Measurements from ENCODE around the gene CST7. TPM values are rescaled to one million over a fixed set of nuclear protein-coding genes. Genes with fewer than 3 reads are reported as not detected.

Gene CST7
- total and polyA plus RNA-seq, 2 experiments from 2014 or later, result not detected

DNA sequence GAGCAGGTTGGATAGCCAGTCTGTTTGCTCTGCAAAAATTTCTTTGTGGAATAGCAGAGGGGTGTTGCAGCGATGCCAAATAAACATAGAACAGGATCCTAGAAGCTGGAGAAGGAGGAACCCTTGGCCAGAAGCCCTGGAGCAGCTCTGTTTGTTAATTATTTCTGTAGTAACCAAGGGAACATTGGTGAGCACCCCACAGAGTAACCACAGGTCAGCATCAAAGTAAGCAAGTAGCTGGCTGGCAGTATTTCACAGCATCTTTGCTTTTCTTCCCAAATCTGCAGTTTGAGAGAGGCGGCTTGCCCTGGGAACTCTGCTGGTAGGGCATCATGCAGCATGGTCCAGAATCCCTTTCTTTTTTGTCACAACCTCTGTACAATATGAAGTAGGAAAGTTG is 56.2 kb downstream of the CST7 start:
- DNase-seq (ENCODE audit: low spot score) (no peak), ATAC-seq (no peak)
- Histone ChIP-seq H4K20me1 (replicated peaks; ENCODE audit: insufficient read depth) (no peaks in the 10 kb centered on the region), H3K27ac (ENCODE audit: low read depth) (no peak overlapping the region), H2AFZ (no peak overlapping the region), H3K9me2 (ENCODE audit: insufficient read depth) (no peaks in the 10 kb centered on the region), H3K36me3 (ENCODE audit: insufficient read depth) (no peaks in the 10 kb centered on the region), H3K4me1 (ENCODE audit: insufficient read depth) (no peaks in the 10 kb centered on the region), H3K79me2 (replicated peaks; ENCODE audit: insufficient read depth) (no peaks in the 10 kb centered on the region), H3K4me2 (no peak overlapping the region), H3K4me3 (no peak overlapping the region), H3F3A (replicated peaks; ENCODE audit: low read depth) (no peaks in the 10 kb centered on the region), H3K27me3 (ENCODE audit: insufficient read depth) (no peaks in the 10 kb centered on the region)
- H3K4me3 Mint-ChIP-seq, result no peak overlapping the region
- peaks cover 3% of the 10 kb centered on the region; the same call in 1 of the 3 replicates for H3K9me3 Mint-ChIP-seq
- no peak for TF ChIP-seq ZNF114 (CRISPR knock-in tag; IDR thresholded peaks at IDR 0.05)
- no peak for TF ChIP-seq ZNF462 (CRISPR knock-in tag; IDR thresholded peaks at IDR 0.05)
- no peak for TF ChIP-seq POLR2AphosphoS5 (IDR thresholded peaks at IDR 0.05; ENCODE audit: low read depth)
- no peak for TF ChIP-seq STAT1 (IDR thresholded peaks at IDR 0.05; ENCODE audit: unreplicated experiment)
- TF ChIP-seq EZH2phosphoT487 (IDR thresholded peaks at IDR 0.05; ENCODE audit: unreplicated experiment), result no peak
- TF ChIP-seq ETS1 (IDR thresholded peaks at IDR 0.05), result no peak
- TF ChIP-seq JUNB (IDR thresholded peaks at IDR 0.05; ENCODE audit: unreplicated experiment), result no peak
- TF ChIP-seq CREB1 (CRISPR knock-in tag; IDR thresholded peaks at IDR 0.05; ENCODE audit: low read depth), result no peak
- no peak overlapping the region for H3K27ac Mint-ChIP-seq
- H3K27me3 Mint-ChIP-seq (ENCODE audit: insufficient read depth, low read depth, poor library complexity), result peaks cover 8% of the 10 kb centered on the region
- H3K4me1 Mint-ChIP-seq, result no peaks in the 10 kb centered on the region
- H3K36me3 Mint-ChIP-seq (ENCODE audit: low read depth), result no peaks in the 10 kb centered on the region
